ENCODE measurements around the gene COL12A1. TPM values are rescaled to one million over a fixed set of nuclear protein-coding genes. Genes with fewer than 3 reads are reported as not detected.

Gene COL12A1
- total RNA-seq, 3 donors from 2014 or later (not counting 1 experiment from before 2014, with no cell fraction given) = 0.25 TPM; not detected in 2

GRCh38 chr6:75156186-75156878 is 49.5 kb downstream of the COL12A1 start:
- no peaks in the 10 kb centered on the region for H3K4me1 ChIP-seq (ENCODE audit: control insufficient read depth, insufficient read depth, low read length)
- H3K4me3 ChIP-seq (ENCODE audit: low read length) = no peak overlapping the region
- intact Hi-C loops (cut with micrococcal nuclease) = no loop called here
- H3K27ac ChIP-seq (ENCODE audit: low read length) = no peak overlapping the region
- 84% methylated on average over 6 of the region's 8 CpGs for WGBS (ENCODE audit: insufficient coverage)
- no peak for DNase-seq
- Mint-ChIP-seq H3K36me3 (no peaks in the 10 kb centered on the region), H3K9me3 (no peaks in the 10 kb centered on the region), H3K27ac (no peak overlapping the region), H3K27me3 (ENCODE audit: low read depth in 2 of 2) (no peaks in the 10 kb centered on the region), H3K4me1 (no peaks in the 10 kb centered on the region), H3K4me3 (no peak overlapping the region)
- ATAC-seq = no peak
- no peaks in the 10 kb centered on the region for H3K27me3 ChIP-seq (ENCODE audit: control insufficient read depth, insufficient read depth, low read length)
- H3K36me3 ChIP-seq (ENCODE audit: control insufficient read depth, insufficient read depth, low read length) = no peaks in the 10 kb centered on the region
- no peaks in the 10 kb centered on the region for H3K9me3 ChIP-seq (ENCODE audit: control insufficient read depth, insufficient read depth, low read length)
- no peak for TF ChIP-seq CTCF (IDR thresholded peaks at IDR 0.05)

- H3K27ac Mint-ChIP-seq = no peak overlapping the region
- TF ChIP-seq CTCF (IDR thresholded peaks at IDR 0.05) = no peak
- H3K27me3 ChIP-seq (ENCODE audit: control insufficient read depth, insufficient read depth, low read length) = no peaks in the 10 kb centered on the region
- ATAC-seq (no peak), DNase-seq (no peak)
- H3K4me3 ChIP-seq (ENCODE audit: low read length) = no peak overlapping the region
- no peaks in the 10 kb centered on the region for H3K36me3 Mint-ChIP-seq
- H3K4me1 ChIP-seq (ENCODE audit: control insufficient read depth, insufficient read depth, low read length) = no peaks in the 10 kb centered on the region
- no peaks in the 10 kb centered on the region for H3K9me3 ChIP-seq (ENCODE audit: control insufficient read depth, insufficient read depth, low read length)
- no peak overlapping the region for H3K4me3 Mint-ChIP-seq
- intact Hi-C loops (cut with micrococcal nuclease) = no loop called here
- no peaks in the 10 kb centered on the region for H3K4me1 Mint-ChIP-seq
- H3K36me3 ChIP-seq (ENCODE audit: control insufficient read depth, insufficient read depth, low read length) = no peaks in the 10 kb centered on the region
- no peaks in the 10 kb centered on the region for H3K27me3 Mint-ChIP-seq (ENCODE audit: low read depth in 2 of 2)
- 56% methylated on average over 1 of the region's 5 CpGs for WGBS (ENCODE audit: insufficient coverage)
- no peaks in the 10 kb centered on the region for H3K9me3 Mint-ChIP-seq
- no peak overlapping the region for H3K27ac ChIP-seq (ENCODE audit: low read length)
Observed at GRCh38 chr6:75155631-75156030, 50.2 kb downstream of the COL12A1 start.

GRCh38 chr6:75154973-75155372 is 50.9 kb downstream of the COL12A1 start:
- TF ChIP-seq CTCF (IDR thresholded peaks at IDR 0.05) = no peak
- H3K27me3 ChIP-seq (ENCODE audit: control insufficient read depth, insufficient read depth, low read length) = no peaks in the 10 kb centered on the region
- H3K4me1 Mint-ChIP-seq = no peaks in the 10 kb centered on the region
- H3K9me3 ChIP-seq (ENCODE audit: control insufficient read depth, insufficient read depth, low read length) = no peaks in the 10 kb centered on the region
- no peaks in the 10 kb centered on the region for H3K27me3 Mint-ChIP-seq (ENCODE audit: low read depth in 2 of 2)
- H3K9me3 Mint-ChIP-seq = no peaks in the 10 kb centered on the region
- ATAC-seq (no peak), DNase-seq (no peak)
- no peak overlapping the region for H3K4me3 Mint-ChIP-seq
- no peaks in the 10 kb centered on the region for H3K36me3 Mint-ChIP-seq
- no CpG with 5 or more reads among the region's 1 CpG for WGBS (ENCODE audit: insufficient coverage)
- H3K4me1 ChIP-seq (ENCODE audit: control insufficient read depth, insufficient read depth, low read length) = no peaks in the 10 kb centered on the region
- no peak overlapping the region for H3K27ac ChIP-seq (ENCODE audit: low read length)
- no peak overlapping the region for H3K4me3 ChIP-seq (ENCODE audit: low read length)
- no peaks in the 10 kb centered on the region for H3K36me3 ChIP-seq (ENCODE audit: control insufficient read depth, insufficient read depth, low read length)
- intact Hi-C loops (cut with micrococcal nuclease) = no loop called here
- H3K27ac Mint-ChIP-seq = no peak overlapping the region
